Measurements from ENCODE around the gene TMPRSS9. TPM values are rescaled to one million over a fixed set of nuclear protein-coding genes. Genes with fewer than 3 reads are reported as not detected.
A peak's percentile ranks its signal among the peaks of the same experiment; 100 is the strongest.

TMPRSS9 gene
- total RNA-seq, 2 experiments from 2014 or later: not detected

DNA sequence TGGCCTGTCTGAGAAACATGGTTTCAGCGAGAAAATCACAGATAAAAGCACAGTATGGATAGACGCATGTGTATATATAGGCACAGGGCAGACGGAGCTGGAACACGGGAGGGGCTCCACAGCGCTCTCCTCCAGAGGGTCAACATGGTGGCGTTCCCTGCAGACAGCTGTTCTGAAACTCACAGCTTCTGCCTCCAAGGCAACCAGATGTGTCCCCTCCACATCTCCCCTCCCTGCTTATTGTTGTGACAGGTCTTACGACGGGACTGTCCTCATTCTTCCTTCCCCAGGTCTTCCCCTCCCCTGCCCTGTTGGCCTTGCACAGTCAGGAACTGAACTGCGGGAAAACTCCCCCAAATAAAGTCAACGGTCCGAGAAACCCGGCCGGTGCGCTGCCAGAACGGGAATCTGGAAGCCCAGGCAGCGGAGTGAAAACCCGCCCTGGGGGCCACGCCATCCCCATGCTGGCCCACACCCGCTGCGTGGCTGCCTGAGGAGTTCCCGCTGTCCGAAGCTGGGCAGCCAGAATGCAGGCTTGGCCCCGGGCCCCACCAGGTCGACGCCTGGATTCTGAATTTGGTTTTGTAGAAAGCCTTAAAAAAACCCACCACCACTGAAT, 70.0 kb downstream of the TMPRSS9 start:
- Mint-ChIP-seq H3K9me3 (ENCODE audit: insufficient read depth) (no peaks in the 10 kb centered on the region), H3K27me3 (ENCODE audit: low read depth) (no peaks in the 10 kb centered on the region), H3K27ac (peak overlapping the region; percentile 45), H3K4me3 (no peak overlapping the region), H3K36me3 (ENCODE audit: low read depth) (peaks cover 43% of the 10 kb centered on the region), H3K4me1 (ENCODE audit: low read depth) (peaks cover 14% of the 10 kb centered on the region)
- ATAC-seq (no peak), DNase-seq (no peak)
- ChIA-PET CTCF (no interaction called here), POLR2A (no interaction called here)

DNA sequence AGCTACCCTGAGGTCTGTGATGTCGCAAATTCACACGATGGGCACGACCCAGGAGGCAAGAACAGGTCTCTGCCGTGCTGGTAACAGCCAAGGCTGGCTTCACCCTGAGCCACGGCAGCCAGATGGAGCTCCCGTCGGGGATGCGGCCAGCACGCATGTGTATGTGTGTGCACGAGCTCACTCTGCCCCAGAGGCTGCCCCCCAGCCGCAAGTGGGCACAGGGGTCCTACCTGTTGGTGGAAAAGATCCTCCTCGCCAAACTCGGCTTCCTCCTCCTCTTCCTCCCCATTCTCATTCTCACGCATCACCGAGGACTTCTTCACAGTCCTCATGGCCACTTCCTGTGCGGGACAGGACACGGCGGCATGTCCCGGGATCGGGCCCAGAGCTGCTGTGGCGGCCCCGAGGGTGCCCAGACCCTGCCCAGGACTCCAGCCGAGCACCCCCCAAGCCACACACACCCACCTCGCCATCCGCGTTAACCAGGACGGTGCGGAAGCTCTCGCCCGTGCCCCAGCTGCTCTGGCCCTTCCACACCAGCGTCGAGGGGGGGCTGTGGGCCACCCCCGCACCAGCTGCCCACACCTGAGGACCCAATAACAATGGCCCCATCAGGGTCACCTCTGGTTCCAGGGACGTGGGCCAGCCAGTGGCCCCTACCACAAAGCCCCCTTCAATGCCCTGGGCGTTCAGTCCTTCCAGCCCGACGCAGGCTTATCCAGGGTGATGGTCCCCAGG, 71.4 kb downstream of the TMPRSS9 start:
- Mint-ChIP-seq H3K27ac (no peak overlapping the region), H3K4me1 (ENCODE audit: low read depth) (peaks cover 8% of the 10 kb centered on the region), H3K9me3 (ENCODE audit: insufficient read depth) (no peaks in the 10 kb centered on the region), H3K36me3 (ENCODE audit: low read depth) (peaks cover 47% of the 10 kb centered on the region), H3K4me3 (no peak overlapping the region), H3K27me3 (ENCODE audit: low read depth) (no peaks in the 10 kb centered on the region)
- POLR2A ChIA-PET: no interaction called here
- no peak for DNase-seq
- CTCF ChIA-PET: no interaction called here
- no peak for ATAC-seq

- ChIA-PET POLR2A (no interaction called here), CTCF (no interaction called here)
- H3K36me3 Mint-ChIP-seq (ENCODE audit: low read depth): peaks cover 45% of the 10 kb centered on the region
- H3K9me3 Mint-ChIP-seq (ENCODE audit: insufficient read depth): no peaks in the 10 kb centered on the region
- peaks cover 5% of the 10 kb centered on the region for H3K4me1 Mint-ChIP-seq (ENCODE audit: low read depth)
- no peak overlapping the region for H3K27ac Mint-ChIP-seq
- H3K27me3 Mint-ChIP-seq (ENCODE audit: low read depth): no peaks in the 10 kb centered on the region
- H3K4me3 Mint-ChIP-seq: no peak overlapping the region
- no peak for DNase-seq
- no peak for ATAC-seq
These were observed 72.2 kb downstream of the TMPRSS9 start for GRCh38 chr19:2432131-2432848.

DNA sequence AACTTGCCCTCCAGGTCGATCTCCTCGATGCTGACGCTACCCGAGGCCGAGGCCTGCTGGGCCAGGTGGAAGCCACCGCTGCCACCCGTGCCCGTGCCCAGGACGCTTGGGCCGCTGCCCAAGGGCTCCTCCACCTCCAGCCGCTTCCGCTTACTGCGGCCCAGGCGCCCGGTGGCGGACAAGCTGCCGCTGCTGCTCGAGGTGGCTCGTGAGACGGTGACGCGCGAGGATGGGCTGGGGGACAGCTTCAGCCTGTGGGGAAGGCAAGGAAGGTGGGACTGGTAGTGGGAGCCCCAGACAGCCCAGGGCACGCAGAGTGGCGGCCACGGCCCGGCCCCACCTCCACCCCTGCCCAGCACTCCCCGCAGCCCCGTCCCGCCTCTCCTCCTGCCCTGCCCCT, 73.8 kb downstream of the TMPRSS9 start:
- H3K27me3 Mint-ChIP-seq (ENCODE audit: low read depth): no peaks in the 10 kb centered on the region
- H3K4me1 Mint-ChIP-seq (ENCODE audit: low read depth): no peaks in the 10 kb centered on the region
- no peak overlapping the region for H3K4me3 Mint-ChIP-seq
- ATAC-seq (no peak), DNase-seq (no peak)
- H3K36me3 Mint-ChIP-seq (ENCODE audit: low read depth): peaks cover 51% of the 10 kb centered on the region
- H3K27ac Mint-ChIP-seq: no peak overlapping the region
- POLR2A ChIA-PET: no interaction called here
- CTCF ChIA-PET: interaction anchor here (1.1 kb wide), 2 partner anchors 23 to 177 kb away, joined by 3 read pairs; partner anchors contain the start of gene LMNB2
- H3K9me3 Mint-ChIP-seq (ENCODE audit: insufficient read depth): no peaks in the 10 kb centered on the region

GRCh38 chr19:2434267-2434666, 74.2 kb downstream of the TMPRSS9 start:
- no peak overlapping the region for H3K4me3 Mint-ChIP-seq
- ChIA-PET CTCF (interaction anchor here (1.1 kb wide), 2 partner anchors 22 to 177 kb away, joined by 3 read pairs; partner anchors contain the start of gene LMNB2), POLR2A (no interaction called here)
- DNase-seq (no peak), ATAC-seq (no peak)
- peaks cover 48% of the 10 kb centered on the region for H3K36me3 Mint-ChIP-seq (ENCODE audit: low read depth)
- no peaks in the 10 kb centered on the region for H3K27me3 Mint-ChIP-seq (ENCODE audit: low read depth)
- no peaks in the 10 kb centered on the region for H3K4me1 Mint-ChIP-seq (ENCODE audit: low read depth)
- no peaks in the 10 kb centered on the region for H3K9me3 Mint-ChIP-seq (ENCODE audit: insufficient read depth)
- H3K27ac Mint-ChIP-seq: no peak overlapping the region

DNA sequence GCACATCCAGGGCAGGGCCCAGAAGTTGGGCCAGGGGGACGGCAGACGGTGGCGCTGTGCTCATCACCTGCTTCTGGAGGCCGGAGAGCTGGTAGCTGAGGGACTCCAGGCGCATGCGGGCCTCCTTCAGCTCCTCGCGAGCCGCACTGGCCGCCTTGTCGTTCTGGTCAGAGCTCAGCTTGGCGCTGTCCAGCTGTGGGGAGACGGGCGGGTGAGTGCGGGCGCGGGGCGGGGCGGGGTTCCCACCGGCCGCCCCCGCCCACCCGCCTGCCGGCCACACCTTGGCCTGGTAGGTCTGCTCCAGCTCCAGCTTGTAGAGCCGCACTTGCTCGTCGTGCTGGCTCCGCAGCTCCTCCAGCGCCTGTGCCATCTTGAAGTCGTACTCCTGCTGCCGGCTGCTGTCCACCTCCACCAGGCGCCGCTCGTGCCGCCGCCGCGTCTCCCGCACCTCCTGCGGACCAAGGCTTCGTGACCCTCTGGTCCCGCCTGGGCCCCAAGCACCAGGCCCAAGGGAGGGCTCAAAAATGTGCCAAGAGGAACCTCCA, 74.7 kb downstream of the TMPRSS9 start:
- H3K4me1 Mint-ChIP-seq (ENCODE audit: low read depth): no peaks in the 10 kb centered on the region
- ChIA-PET POLR2A (interaction anchor here (0.6 kb wide), 1 partner anchor 709 kb away, joined by 3 read pairs; no protein-coding TSS in a partner anchor), CTCF (interaction anchor here (1.1 kb wide), 2 partner anchors 22 to 176 kb away, joined by 3 read pairs; partner anchors contain the start of gene LMNB2)
- DNase-seq: no peak
- no peak overlapping the region for H3K27ac Mint-ChIP-seq
- no peaks in the 10 kb centered on the region for H3K9me3 Mint-ChIP-seq (ENCODE audit: insufficient read depth)
- ATAC-seq: no peak
- H3K36me3 Mint-ChIP-seq (ENCODE audit: low read depth): peaks cover 47% of the 10 kb centered on the region
- H3K27me3 Mint-ChIP-seq (ENCODE audit: low read depth): no peaks in the 10 kb centered on the region
- no peak overlapping the region for H3K4me3 Mint-ChIP-seq

GRCh38 chr19:2436384-2436783, 76.3 kb downstream of the TMPRSS9 start:
- ChIA-PET CTCF (no interaction called here), POLR2A (no interaction called here)
- Mint-ChIP-seq H3K36me3 (ENCODE audit: low read depth) (peaks cover 43% of the 10 kb centered on the region), H3K9me3 (ENCODE audit: insufficient read depth) (no peaks in the 10 kb centered on the region), H3K27ac (no peak overlapping the region), H3K4me3 (no peak overlapping the region), H3K4me1 (ENCODE audit: low read depth) (no peaks in the 10 kb centered on the region), H3K27me3 (ENCODE audit: low read depth) (no peaks in the 10 kb centered on the region)
- ATAC-seq (no peak), DNase-seq (no peak)

GRCh38 chr19:2436926-2437325, 76.9 kb downstream of the TMPRSS9 start:
- DNase-seq (no peak), ATAC-seq (no peak)
- Mint-ChIP-seq H3K27ac (no peak overlapping the region), H3K4me1 (ENCODE audit: low read depth) (no peaks in the 10 kb centered on the region), H3K9me3 (ENCODE audit: insufficient read depth) (no peaks in the 10 kb centered on the region), H3K4me3 (no peak overlapping the region), H3K36me3 (ENCODE audit: low read depth) (peaks cover 41% of the 10 kb centered on the region), H3K27me3 (ENCODE audit: low read depth) (no peaks in the 10 kb centered on the region)
- ChIA-PET POLR2A (no interaction called here), CTCF (no interaction called here)

DNA sequence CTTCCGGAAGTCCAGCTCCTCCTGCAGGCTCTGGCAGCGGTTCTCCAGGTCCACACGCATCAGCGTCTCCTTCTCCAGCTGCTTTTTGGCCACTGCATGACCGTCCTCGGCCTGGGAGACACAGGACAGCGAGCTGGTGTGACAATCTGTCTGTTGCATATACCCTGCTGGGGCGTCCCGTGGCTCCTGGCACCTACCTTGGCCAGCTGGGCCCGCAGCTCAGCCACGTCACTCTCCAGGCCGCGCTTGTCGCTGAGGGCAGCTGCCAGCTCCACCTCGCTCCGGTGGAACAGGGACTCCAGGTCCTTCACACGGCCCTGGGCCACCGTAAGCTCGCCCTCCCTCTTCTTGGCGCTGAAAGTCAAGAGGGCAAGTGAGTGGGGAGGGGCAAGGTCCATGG, 78.1 kb downstream of the TMPRSS9 start:
- POLR2A ChIA-PET: no interaction called here
- CTCF ChIA-PET: no interaction called here

DNA sequence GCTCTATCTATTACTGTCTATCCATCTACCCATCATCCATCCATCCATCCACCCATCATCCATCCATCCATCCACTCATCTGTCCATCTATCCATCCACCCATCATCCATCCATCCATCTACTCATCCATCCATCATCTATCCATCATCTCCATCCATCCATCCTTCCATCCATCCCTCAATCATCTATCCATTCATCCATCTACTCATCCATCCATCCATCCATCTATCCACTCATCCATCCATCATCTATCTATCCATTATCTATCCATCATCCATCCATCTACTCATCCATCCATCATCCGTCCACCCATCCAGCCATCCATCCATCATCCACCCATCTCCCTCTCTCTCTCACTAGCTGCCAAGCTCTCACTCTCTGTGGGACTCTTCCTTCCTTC, 80.5 kb downstream of the TMPRSS9 start:
- Mint-ChIP-seq H3K27ac (peak overlapping the region; percentile 9), H3K9me3 (ENCODE audit: insufficient read depth) (no peaks in the 10 kb centered on the region), H3K27me3 (ENCODE audit: low read depth) (no peaks in the 10 kb centered on the region), H3K4me1 (ENCODE audit: low read depth) (no peaks in the 10 kb centered on the region), H3K36me3 (ENCODE audit: low read depth) (peaks cover 31% of the 10 kb centered on the region), H3K4me3 (no peak overlapping the region)
- CTCF ChIA-PET: no interaction called here
- ATAC-seq (no peak), DNase-seq (no peak)
- POLR2A ChIA-PET: no interaction called here

More for the DNA sequence above, 78.1 kb downstream of the TMPRSS9 start:
- Mint-ChIP-seq H3K36me3 (ENCODE audit: low read depth) (peaks cover 34% of the 10 kb centered on the region), H3K4me3 (no peak overlapping the region), H3K9me3 (ENCODE audit: insufficient read depth) (no peaks in the 10 kb centered on the region), H3K27me3 (ENCODE audit: low read depth) (no peaks in the 10 kb centered on the region), H3K27ac (no peak overlapping the region), H3K4me1 (ENCODE audit: low read depth) (no peaks in the 10 kb centered on the region)
- ATAC-seq (no peak), DNase-seq (no peak)

- H3K9me3 Mint-ChIP-seq (ENCODE audit: insufficient read depth): no peaks in the 10 kb centered on the region
- ChIA-PET POLR2A (no interaction called here), CTCF (interaction anchor here (1.4 kb wide), 1 partner anchor 170 kb away, joined by 4 read pairs; no protein-coding TSS in a partner anchor)
- DNase-seq: no peak
- no peak overlapping the region for H3K4me3 Mint-ChIP-seq
- H3K27ac Mint-ChIP-seq: no peak overlapping the region
- ATAC-seq: no peak
- no peaks in the 10 kb centered on the region for H3K27me3 Mint-ChIP-seq (ENCODE audit: low read depth)
- H3K36me3 Mint-ChIP-seq (ENCODE audit: low read depth): peaks cover 30% of the 10 kb centered on the region
- peaks cover under 1% of the 10 kb centered on the region for H3K4me1 Mint-ChIP-seq (ENCODE audit: low read depth)
These were observed 81.2 kb downstream of the TMPRSS9 start for GRCh38 chr19:2441096-2441752.
